GM21367 (cell line): ENCODE measurements around the gene TPPP2.
"Not testable (repeated sequence)": the region's sequence is repeated elsewhere in the genome, so short reads cannot be mapped to it uniquely, and the experiment has no call there.

Experiments
- ATAC-seq: cut with Tn5 transposase; IDR thresholded peaks from one replicate; pipeline ENCODE4 v1.9.1; 2021; ENCODE audit not compliant: unreplicated experiment

Gene TPPP2

DNA sequence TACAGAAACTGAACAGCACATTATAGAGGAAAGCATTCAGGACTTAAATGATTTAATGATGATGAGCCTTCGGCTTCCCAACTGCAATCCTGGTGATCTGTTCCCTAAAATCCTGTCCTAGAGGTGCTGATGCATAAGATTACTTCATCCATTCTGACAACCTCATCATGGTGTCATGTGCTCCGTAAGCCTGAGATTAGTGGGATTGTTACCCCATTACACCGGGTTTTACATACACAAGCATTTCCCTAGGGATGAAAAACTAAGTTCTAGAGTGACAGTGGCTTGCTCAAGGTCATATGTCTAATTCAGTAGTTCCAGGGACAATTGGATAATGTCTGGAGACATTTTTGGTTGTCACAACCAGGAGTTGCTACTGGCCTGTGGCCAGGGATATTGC lies 7.1 kb downstream of the TPPP2 start:
- ATAC-seq = no peak

DNA sequence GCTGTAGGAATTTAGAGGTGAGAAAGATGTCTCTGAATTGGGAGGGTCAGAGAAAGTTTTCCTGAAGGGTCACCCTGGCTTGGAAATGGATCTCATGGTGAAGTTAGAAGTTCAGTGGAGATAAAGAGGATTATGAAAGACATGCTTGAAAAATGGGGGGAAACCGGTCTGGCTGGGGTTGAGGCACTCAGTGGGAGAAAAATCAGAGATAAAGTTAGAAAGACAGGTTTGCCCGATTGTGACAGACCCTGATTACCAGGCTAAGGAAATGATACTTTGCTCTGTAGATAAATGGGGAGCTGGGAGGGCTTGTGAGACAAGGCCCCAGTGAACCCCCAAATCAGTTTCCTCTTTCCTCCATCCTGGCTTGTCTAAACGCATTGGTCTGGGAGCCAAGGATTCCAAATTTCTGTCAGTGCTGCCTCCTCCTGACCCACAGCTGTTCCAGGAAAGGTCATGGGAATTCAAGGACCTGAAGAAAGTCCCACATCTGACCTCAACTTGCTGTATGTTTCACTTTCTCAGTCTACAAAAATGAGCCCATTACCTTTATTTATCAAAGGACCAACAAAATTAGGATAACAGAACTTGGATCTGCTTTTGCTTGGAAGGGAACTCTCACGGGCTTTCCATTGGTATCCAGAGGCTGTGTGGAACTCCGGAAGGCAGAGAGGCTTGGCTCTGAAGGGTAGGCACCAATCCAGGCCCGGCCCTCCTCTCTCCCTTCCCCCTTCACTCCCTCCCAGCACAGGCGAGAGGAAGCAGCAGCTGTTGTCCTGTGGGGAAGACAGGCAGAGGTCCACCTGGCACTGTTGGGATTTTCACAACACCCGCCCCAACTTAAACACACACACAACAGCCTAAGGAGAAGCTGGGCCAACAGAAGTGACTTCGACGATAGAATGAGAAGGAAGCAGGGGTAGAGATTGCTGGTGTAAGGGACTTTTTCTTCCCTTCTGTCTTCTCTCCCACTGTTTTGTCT lies 8.7 kb downstream of the TPPP2 start:
- ATAC-seq = no peak

DNA sequence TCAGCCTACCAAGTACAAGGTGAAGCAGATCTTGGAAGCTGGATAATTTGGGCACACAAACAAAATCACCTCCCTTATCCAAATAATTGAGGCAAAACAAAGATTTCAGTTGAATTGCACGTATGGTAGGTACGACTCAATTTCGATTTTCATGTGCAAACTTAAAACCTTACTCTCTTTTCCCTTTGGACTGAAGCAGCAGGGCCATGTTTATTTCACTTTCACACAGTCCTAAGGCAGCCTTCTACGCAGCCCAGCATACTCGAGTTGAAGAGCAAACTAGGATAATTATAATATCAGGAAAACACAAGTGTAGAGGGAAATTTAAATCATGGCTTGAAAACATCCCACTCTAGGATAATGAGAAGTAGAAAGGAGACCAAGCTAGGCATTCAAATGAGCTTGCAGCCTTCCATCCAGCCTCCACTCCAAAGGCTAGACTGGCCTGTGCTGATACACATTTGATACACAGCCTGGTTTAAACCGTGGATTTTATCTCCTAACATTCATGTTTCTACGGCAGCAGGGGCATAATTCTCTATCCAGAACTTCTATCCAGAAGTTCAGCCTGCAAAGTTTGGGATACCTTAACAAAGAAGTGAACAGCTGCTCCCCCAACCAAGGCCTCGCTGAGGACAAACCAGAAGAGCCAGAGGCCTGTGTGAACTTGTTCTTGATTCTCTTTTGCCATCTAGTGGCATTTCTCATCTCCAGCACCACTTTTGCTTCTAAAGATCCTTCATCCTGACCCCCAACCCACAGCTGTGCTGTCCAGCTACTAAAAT lies 9.8 kb downstream of the TPPP2 start:
- ATAC-seq = no peak

DNA sequence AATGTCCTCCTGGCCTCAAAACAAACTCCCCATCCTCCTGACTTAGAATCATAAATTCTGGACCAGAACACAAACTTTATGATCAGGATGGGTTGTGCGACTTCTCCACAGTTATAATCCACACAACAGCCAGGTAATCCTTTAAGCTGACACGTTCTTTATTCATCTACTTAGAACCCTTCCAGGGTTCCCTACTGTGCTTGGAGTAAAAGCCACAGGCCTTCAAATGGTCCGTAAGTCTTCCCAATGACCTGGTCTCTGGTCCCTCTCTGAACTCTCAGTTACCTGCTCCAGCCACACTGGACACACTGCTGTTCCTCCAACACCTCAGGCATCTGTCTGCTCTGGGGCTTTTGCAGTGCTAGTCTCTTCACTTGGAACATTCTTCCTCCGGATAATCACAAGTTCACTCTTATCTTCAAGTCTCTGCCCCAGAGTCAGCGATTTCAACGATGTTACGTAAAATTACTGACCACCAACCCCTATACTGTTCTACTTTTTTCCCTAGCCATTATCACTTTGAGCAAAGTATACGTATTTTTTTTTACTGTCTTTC lies 10.4 kb downstream of the TPPP2 start:
- ATAC-seq = no peak

DNA sequence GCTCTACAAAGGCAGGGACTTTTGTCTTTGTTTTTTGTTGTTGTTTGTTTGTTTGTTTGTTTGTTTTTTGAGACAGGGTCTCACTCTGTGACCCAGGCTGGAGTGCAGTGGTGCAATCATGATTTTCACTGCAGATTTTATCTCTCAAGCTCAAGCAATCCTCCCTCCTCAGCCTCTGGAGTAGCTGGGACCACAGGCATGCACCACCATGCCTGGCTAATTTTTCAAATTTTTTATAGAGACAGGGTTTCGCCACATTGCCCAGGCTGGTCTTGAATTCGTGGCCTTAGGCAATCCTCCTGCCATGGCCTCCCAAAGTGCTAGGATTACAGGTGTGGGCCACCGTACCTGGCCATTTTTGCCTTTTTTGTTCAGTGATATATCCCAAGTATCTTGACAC lies 10.9 kb downstream of the TPPP2 start:
- not testable (repeated sequence) for ATAC-seq

DNA sequence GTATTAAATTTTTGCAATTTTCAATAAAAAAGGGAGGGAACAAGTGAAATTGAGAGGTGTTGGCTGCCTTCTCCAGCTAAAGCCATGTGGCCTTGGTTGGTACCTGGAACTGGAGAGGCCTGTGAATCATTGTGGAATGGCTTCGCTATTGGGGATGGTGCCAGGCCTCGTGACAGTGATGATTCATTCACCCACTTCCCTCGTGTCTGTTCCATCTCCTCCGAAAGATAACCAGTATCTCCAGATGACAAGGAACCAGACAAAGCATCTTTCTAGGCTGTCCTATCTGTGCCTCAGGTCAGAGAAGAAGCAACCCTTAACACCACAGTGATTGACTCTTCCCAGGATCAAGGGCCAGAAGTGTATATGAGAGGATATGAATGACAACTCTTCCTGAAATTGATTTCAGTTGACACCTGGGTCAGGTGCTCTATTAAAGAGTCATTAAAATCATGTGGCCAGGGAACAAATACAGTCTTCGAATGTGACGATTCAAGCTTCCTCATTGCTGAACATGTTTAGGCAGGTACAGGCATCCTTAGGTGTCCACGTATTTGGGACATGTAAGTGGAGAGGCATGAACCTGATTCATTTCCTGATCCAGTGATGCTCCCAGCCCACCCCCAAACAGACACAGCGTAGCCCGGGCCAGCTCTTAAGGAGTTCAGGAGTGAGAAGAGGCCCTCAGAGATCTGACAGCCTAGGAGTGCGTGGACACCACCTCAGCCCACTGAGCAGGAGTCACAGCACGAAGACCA lies 11.8 kb downstream of the TPPP2 start, which contains the start of gene RNASE7:
TSS of gene RNASE7 (plus strand) at position 687 of the 758 bp plus-strand sequence. CDS start 631 bp downstream, outside the sequence.
- no peak for ATAC-seq

DNA sequence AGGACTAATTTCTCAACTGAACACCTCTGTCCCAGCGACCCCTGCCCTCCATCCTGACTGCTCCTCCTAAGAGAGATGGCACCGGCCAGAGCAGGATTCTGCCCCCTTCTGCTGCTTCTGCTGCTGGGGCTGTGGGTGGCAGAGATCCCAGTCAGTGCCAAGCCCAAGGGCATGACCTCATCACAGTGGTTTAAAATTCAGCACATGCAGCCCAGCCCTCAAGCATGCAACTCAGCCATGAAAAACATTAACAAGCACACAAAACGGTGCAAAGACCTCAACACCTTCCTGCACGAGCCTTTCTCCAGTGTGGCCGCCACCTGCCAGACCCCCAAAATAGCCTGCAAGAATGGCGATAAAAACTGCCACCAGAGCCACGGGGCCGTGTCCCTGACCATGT lies 12.9 kb downstream of the TPPP2 start:
- ATAC-seq = no peak

DNA sequence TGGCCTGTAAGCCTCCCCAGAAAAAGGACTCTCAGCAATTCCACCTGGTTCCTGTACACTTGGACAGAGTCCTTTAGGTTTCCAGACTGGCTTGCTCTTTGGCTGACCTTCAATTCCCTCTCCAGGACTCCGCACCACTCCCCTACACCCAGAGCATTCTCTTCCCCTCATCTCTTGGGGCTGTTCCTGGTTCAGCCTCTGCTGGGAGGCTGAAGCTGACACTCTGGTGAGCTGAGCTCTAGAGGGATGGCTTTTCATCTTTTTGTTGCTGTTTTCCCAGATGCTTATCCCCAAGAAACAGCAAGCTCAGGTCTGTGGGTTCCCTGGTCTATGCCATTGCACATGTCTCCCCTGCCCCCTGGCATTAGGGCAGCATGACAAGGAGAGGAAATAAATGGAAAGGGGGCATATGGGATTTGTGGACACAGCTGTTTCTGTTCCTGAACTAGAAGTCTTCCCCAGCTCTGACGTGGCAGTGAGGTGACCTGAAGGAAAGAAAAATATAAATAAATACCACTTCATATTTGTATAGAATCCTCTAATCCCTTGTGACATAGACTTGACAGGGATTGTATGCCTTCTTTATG lies 13.5 kb downstream of the TPPP2 start:
- ATAC-seq = no peak

DNA sequence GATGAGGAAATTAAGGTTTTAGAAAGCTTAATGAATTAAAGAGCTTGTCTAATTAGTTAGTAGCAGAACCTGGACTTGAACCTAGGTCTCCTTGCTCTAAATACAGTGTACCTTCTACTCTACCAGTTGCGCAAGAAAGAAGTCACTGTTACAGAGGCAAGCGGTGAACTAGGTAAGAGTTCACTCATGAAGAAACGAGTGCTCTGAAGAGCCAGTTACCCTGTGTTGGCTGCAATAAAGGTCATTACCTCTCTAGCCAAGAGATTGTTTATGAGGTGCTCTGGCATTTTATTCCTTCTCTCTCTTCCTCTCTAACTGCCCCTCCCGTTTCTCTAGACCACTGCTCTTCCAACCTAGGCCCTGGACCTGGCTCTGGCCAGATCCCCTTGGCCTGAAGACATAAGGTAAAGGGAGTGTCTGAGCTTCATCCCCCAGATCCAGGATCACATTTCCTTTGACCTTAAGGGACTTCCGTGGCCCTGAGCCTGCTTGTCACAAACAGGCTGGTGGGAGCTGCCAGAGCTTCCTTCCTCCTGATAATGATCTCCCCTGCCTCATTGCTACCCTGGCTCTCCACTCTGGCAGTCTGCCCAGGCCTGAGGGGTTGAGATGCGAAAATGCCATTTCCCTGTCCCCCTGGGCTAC lies 14.1 kb downstream of the TPPP2 start:
- no peak for ATAC-seq

DNA sequence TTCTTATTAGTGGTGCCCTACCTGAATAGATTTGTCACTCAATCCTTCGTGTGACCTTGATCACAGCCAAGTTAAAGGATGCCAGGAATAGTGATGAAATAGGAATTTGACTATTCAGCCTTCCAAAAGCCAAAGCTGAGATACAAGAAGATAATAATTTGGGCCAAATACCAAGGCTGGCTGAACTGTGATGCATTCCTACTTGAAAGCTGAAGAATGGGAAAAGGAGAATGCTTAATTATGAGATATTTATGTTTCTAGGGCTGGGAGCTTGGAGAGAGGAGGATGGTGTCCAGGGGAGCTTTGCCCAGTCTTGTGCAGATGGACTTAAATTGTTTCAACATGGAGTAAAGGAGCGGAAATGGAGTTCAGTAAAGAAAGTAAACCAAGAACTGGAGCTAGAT lies 17.4 kb downstream of the TPPP2 start:
- no peak for ATAC-seq

DNA sequence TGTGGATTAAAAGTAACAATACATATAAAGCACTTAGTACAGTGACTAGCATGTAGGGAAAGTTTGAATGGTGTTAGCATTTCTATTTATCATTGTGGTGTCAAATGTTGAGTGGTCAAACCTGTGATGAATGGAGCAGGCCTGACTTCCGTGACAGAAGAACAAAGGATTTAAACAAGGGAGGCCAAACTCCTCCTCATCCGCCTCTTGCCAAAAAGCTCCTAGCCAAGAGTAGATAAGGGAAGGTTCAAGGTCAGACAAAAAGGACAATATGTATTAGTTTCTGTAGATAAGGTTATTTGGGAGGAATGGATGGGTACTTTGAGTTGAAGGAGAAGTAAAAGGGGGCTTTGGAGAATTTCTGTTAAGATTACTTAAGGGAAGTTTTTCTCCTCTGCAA lies 18.6 kb downstream of the TPPP2 start:
- no peak for ATAC-seq

DNA sequence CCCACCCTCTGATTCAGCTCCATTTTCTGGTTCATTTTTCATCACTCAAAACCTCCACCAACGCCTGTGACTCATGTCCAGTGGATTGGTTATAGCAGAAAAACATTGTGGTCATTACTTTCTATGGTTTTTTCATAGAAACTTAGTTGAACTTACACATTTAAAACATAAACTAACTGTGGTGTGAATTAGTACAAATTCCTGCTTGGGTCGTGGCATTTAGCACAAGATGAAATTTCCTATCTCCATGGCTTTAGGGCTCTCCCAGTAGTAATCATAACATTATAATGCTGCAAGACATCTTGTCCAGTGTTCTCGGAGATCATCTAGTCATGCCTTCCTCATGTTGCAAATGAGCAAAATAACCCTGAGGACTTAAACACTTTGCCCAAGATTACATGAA lies 19.3 kb downstream of the TPPP2 start:
- no peak for ATAC-seq

DNA sequence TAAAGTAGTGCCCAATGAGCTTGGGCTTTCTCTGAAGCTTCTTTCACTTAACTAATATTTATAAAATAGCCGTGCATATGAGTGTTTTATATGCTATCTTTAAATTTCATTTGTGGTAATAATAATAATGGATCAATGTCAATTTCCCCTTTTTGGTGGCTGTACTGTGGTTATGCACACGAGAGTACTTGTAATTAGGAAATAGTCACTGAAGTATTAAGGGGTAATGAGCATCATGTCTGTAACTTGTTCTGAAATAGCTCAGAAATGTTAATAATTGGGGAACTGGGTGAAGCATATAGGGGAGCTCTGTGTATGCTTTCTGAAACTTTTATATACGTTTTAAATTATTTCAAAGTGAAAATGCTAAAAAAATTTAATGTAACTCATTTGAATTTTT lies 20.6 kb downstream of the TPPP2 start:
- ATAC-seq = no peak

DNA sequence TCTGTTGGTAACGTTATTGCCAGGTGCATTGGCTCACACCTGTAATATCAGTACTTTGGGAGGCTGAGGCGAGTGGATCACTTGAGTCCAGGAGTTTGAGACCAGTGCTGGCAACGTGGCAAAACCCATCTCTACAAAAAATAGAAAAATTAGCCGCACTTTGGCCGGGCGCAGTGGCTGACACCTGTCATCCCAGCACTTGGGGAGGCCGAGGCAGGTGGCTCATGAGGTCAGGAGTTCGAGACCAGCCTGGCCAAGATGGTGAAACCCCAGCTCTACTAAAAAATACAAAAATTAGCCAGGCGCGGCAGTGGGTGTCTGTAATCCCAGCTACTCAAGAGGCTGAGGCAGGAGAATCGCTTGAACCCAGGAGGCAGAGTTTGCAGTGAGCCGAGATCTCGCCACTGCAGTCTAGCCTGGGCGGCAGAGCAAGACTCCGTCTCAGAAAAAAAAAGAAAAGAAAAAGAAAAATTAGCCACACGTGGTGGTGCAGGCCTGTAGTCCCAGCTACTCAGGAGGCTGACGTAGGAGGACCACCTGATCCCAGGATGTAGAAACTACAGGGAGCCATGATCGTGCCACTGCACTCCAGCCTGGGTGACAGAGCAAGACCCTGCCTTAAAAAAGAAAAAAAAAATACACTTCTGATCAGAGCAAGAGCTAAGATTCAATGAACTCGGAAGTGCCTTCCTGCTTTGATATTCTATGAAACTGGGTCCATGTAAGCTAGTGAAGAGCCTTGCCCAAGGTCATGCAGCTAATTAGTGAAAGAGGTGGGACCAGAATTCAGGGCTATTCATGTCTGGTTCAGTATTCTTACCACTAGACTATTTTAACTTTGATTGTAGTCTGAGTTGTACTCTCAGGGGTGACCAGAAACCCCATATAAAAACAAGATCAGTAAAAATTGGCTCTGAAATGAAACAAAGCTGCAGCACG lies 23.4 kb downstream of the TPPP2 start:
- no peak for ATAC-seq

DNA sequence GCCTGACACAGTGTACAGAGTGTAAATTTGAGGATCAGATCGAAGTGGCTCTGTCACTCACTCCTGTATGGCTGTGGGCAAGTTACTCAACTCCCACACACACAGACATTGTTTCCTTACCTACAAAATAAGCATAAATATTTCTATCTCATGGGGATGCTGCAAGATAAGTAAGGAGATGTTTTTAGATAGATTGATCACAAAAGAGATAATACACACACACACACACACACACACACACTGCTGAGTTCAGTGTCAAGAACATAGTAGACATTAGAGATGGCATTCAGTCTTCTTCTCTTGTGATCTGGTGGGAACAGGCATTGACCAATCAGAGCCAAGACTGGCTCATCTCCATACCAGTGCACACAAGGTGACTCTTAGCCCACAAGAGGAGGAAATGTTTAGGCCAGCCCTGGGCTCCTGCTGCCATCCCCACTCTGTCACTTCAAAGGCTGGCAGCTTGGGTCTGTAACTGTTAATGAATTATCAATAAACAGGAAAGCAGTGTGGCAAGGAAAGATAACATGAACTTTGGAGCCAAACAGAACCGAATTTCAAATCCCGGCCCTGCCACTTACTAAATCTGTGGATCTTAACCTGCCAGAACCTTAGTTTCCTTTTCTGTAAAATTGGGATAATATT lies 24.2 kb downstream of the TPPP2 start:
- ATAC-seq = no peak

DNA sequence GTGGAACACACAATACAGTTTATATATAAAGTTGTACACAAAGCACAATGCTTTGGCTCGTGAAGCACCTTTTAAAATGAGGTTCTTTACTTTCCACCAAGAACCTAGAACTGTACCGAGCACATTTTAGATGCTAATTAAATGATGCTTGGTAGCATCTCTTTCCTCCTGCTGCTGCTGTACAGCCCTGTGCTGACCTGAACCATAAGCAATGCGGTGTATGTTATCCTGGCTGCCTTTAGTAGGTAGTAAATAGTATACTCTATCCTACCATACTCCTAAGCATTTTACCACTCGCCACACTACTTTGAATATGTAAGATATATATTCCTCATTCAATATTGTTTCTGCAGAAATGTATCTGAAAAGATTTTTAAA lies 24.7 kb downstream of the TPPP2 start:
- ATAC-seq = no peak

DNA sequence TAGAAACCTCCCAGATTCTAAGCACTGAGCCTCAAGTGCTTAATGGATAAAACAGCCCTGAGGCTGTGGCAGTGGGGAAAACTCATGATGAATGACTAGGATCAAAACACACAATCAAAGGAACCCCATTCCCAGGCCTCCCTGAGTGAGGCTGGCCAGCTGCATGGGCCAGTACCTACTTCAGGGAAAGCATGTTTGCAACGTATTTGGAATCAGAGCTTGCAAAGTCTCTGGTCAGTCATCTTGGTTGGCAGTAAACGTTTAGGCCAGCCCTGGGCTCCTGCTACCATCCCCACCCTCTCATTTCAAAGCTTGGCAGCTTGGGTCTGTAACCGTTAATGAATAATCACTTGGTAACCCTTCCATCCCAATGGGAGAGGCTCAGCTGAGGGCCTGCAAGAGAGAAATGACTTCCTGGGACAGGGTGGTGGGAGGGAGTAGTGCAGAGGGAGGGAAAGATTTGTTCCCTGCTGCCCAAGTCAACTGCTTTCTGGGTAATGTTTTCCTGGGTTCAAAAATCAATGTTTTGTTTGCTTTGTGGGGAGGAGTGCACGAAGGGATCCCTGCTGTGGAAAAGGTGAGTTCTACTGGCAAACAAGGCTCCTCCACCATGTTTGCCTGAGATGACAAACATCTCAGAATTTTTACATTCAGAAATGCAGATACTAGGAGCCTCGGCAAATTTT lies 25.6 kb downstream of the TPPP2 start:
- ATAC-seq = no peak
